GM10266 (cell line): Measurements from ENCODE around the gene WDR45B.

Source experiments
- DNase-seq: peaks from one replicate; pipeline ENCODE4 v3.0.0; 2012; ENCODE audit errors: extremely low spot score
- CTCF ChIP-seq: IDR thresholded peaks from 2 replicates; pipeline ENCODE4 v1.5.1; 2012; ENCODE audit warnings: mild to moderate bottlenecking, low read depth; ENCODE audit not compliant: control insufficient read depth, insufficient read depth; ENCODE audit errors: missing control alignments

The WDR45B gene

GRCh38 chr17:82566129-82566960 lies 81.9 kb downstream of the WDR45B start:
- DNase-seq = no peak
- no peak for TF ChIP-seq CTCF

- no peak for DNase-seq
- TF ChIP-seq CTCF = no peak
Measured at GRCh38 chr17:82565551-82565950, 82.7 kb downstream of the WDR45B start.
